Adrenal gland (tissue), 19 donors: ENCODE data around the gene EDNRA. TPM values are rescaled to one million over a fixed set of nuclear protein-coding genes. Genes with fewer than 3 reads are reported as not detected.
"Not testable (repeated sequence)": the region's sequence is repeated elsewhere in the genome, so short reads cannot be mapped to it uniquely, and the experiment has no call there.

ENCODE experiments used
- DNase-seq, 7 donors: peaks; one replicate each; pipeline ENCODE4 v3.0.0-alpha.2; 2019 to 2020
- H3K27ac ChIP-seq, 5 donors: fragments of 200-600 bp; sonication (generic) in 4 of 5; 1 replicate in 3 of 5; 2 replicates in 2 of 5; pipeline versions ENCODE4 v1.5.1 to v1.8.0; 2016 to 2020; ENCODE audit warnings: mild to moderate bottlenecking in 1 of 5
- H3K27me3 ChIP-seq: fragments of 200-600 bp; 2 replicates; pipeline ENCODE4 v1.8.0; 2021
- H3K36me3 ChIP-seq, 2 donors: fragments of 200-600 bp; replicated peaks in 1 of 2; 1 replicate in 1 of 2; 2 replicates in 1 of 2; pipeline versions ENCODE4 v1.5.1 to v1.8.0; 2018 to 2022
- H3K4me1 ChIP-seq, 2 donors: fragments of 200-600 bp; replicated peaks in 1 of 2; 1 replicate in 1 of 2; 2 replicates in 1 of 2; pipeline versions ENCODE4 v1.5.1 to v1.8.0; 2018 to 2021
- H3K4me3 ChIP-seq, 4 donors: fragments of 200-600 bp; sonication (generic) in 3 of 4; one replicate each; pipeline ENCODE4 v1.5.1; 2016 to 2018
- H3K9me3 ChIP-seq, 3 donors: fragments of 200-600 bp; sonication (generic) in 1 of 3; replicated peaks in 1 of 3; 1 replicate in 2 of 3; 2 replicates in 1 of 3; pipeline versions ENCODE4 v1.5.1 to v1.8.0; 2016 to 2021
- CTCF ChIP-seq, 6 experiments: fragments of 450-650 bp in 4 of 6; fragments of 200-600 bp in 2 of 6; sonication (generic) in 1 of 6; IDR thresholded peaks; 1 replicate in 5 of 6; 2 replicates in 1 of 6; pipeline versions ENCODE4 v1.5.1 to v1.8.0; 2016 to 2021; ENCODE audit warnings: antibody characterized with exemption in 6 of 6, mild to moderate bottlenecking in 2 of 6, moderate library complexity in 1 of 6
- POLR2A ChIP-seq, 2 donors: fragments of 450-650 bp; IDR thresholded peaks; one replicate each; pipeline ENCODE4 v1.6.1; 2017; ENCODE audit warnings: antibody characterized with exemption in 2 of 2, mild to moderate bottlenecking in 2 of 2, moderate library complexity in 1 of 2
- WGBS, 4 donors: extraction: QIAGEN DNeasy Blood & Tissue Kit in 2 of 4; methylation state at CpG; one replicate each; pipeline versions ENCODE4 v1.1.5 to v1.1.7; 2013 to 2017; 5-methylcytosine and 5-hydroxymethylcytosine counted together
- intact Hi-C, 2 donors: fragments of 100-400 bp; cut with DNase I; formaldehyde crosslinking; loops; one replicate each; pipeline versions ENCODE4 v1.14.1 to v1.15.0; 2022 to 2023
- long read RNA-seq, 10 donors: library from polyadenylated mRNA in 3 of 10; unstranded in 2 of 10; stranded (forward) in 1 of 10; transcript quantifications; one replicate each; pipeline ENCODE4 v2.0.0 and lab custom pipeline, GENCODE V29; 2021 to 2026
- polyA plus RNA-seq, 3 donors: library from polyadenylated mRNA; stranded (reverse); fragments of 200-250 nt in 2 of 3; fragments of 350-450 nt in 1 of 3; fragmentation: Illumina TruSeq in 1 of 3; extraction: RNeasy Lipid Tissue Mini Kit (QIAGEN cat#74804) in 1 of 3; gene quantifications; one replicate each; pipeline ENCODE4 v1.2.3, GENCODE V29; 2013 to 2014
- total RNA-seq, 9 donors: library from RNA; depleted of rRNA in 4 of 9; stranded (reverse); fragments of >200 nt in 4 of 9; fragments of 120-200 nt in 1 of 9; fragmentation: NEBNext Ultra II Directional in 1 of 9; extraction: Animal tissue kit (Norgen Biotek cat#: 25700) in 1 of 9; gene quantifications; one replicate each; pipeline versions ENCODE4 v1.1.0 to v1.2.4, GENCODE V29; 2013 to 2023
- donor health status: healthy with polysubstance abuse.
- donor health status: Bipolar disorder and iron deficiency.
- donor health status: DM: yes; HTN: yes; CAD: no.
- donor health status: DM: no; HTN: no; CAD: no.
- donor health status: DM: no; HTN: no; CAD: no.
- donor health status: DM: yes; HTN: yes; CAD: no.

Gene EDNRA
- total RNA-seq (1 to 10 TPM; 2.4 to 9.7 (median 5.1) TPM), polyA plus RNA-seq (1 to 10 TPM; 1.6 to 3.9 (median 2.7) TPM)
- long read RNA-seq, donor 1, result 0 reads
- long read RNA-seq, donor 2, result 0 reads
- long read RNA-seq, donor 3, partial matches to known transcripts, result 0 of 1 reads
- long read RNA-seq, donor 3, other reads (novel, unspliced or antisense), result 0 of 1 reads
- long read RNA-seq, donor 4, full-length matches to known transcripts, result 1 of 2 reads
- long read RNA-seq, donor 4, partial matches to known transcripts, result 0 of 2 reads
- long read RNA-seq, donor 4, other reads (novel, unspliced or antisense), result 1 of 2 reads
- long read RNA-seq, donor 5, partial matches to known transcripts, result 0 of 1 reads
- long read RNA-seq, donor 5, other reads (novel, unspliced or antisense), result 1 of 1 reads
- long read RNA-seq, donor 6, full-length matches to known transcripts, result 1 of 1 reads
- long read RNA-seq, donor 6, partial matches to known transcripts, result 0 of 1 reads
- long read RNA-seq, donor 6, other reads (novel, unspliced or antisense), result 0 of 1 reads
- long read RNA-seq, donor 7, result 0 reads
- long read RNA-seq, donor 8, full-length matches to known transcripts, result 1 of 1 reads
- long read RNA-seq, donor 8, partial matches to known transcripts, result 0 of 1 reads
- long read RNA-seq, donor 8, other reads (novel, unspliced or antisense), result 0 of 1 reads
- long read RNA-seq, donor 9, full-length matches to known transcripts, result 1 of 1 reads
- long read RNA-seq, donor 9, partial matches to known transcripts, result 0 of 1 reads
- long read RNA-seq, donor 9, other reads (novel, unspliced or antisense), result 0 of 1 reads
- long read RNA-seq, donor 10, full-length matches to known transcripts, result 1 of 1 reads
- long read RNA-seq, donor 10, partial matches to known transcripts, result 0 of 1 reads
- long read RNA-seq, donor 10, other reads (novel, unspliced or antisense), result 0 of 1 reads

GRCh38 chr4:147480891-147481576, at the start of gene EDNRA:
Gene EDNRA (plus strand): TSS chr4:147481097. CDS start chr4:147485682, 4,585 bp downstream.
- Histone ChIP-seq H3K27ac (peak within 1 kb of the TSS in 2 of 5 donors; percentile 31 to 55), H3K36me3 (no peaks in the 10 kb centered on the region), H3K4me3 (peak within 1 kb of the TSS in 2 of 4 donors; percentile 24 to 58), H3K4me1 (no peaks in the 10 kb centered on the region), H3K27me3 (no peaks in the 10 kb centered on the region), H3K9me3 (no peaks in the 10 kb centered on the region)
- DNase-seq, result peak in 4 of 7 donors; percentile 10 to 23 (median 20)
- intact Hi-C loops, result no loop called here
- TF ChIP-seq POLR2A (IDR thresholded peaks at IDR 0.05), result no peak
- TF ChIP-seq CTCF (IDR thresholded peaks at IDR 0.05), result no peak
- WGBS, 4 donors, result 2% methylated on average over 22 to 68 of the region's 68 CpGs

GRCh38 chr4:147434370-147434769, 46.5 kb upstream of the EDNRA start:
- H3K27me3 ChIP-seq, intact Hi-C loops, H3K4me1 ChIP-seq, H3K4me3 ChIP-seq, H3K36me3 ChIP-seq, DNase-seq, H3K9me3 ChIP-seq, H3K27ac ChIP-seq: not testable (repeated sequence)
- 43 to 63% (median 52%) methylated on average over 1 of the region's 1 CpG for WGBS, 4 donors

GRCh38 chr4:147440442-147440841, 40.5 kb upstream of the EDNRA start:
- no peaks in the 10 kb centered on the region for H3K27me3 ChIP-seq
- TF ChIP-seq CTCF (IDR thresholded peaks at IDR 0.05), result no peak
- no peak for TF ChIP-seq POLR2A (IDR thresholded peaks at IDR 0.05)
- intact Hi-C loops, result no loop called here
- H3K4me1 ChIP-seq, result no peaks in the 10 kb centered on the region
- no peak for DNase-seq
- WGBS, 4 donors, result 30 to 59% (median 48%) methylated on average over 2 of the region's 2 CpGs
- no peak overlapping the region for H3K27ac ChIP-seq
- no peaks in the 10 kb centered on the region for H3K9me3 ChIP-seq
- no peak overlapping the region for H3K4me3 ChIP-seq
- no peaks in the 10 kb centered on the region for H3K36me3 ChIP-seq

- DNase-seq, result no peak
- H3K4me3 ChIP-seq, result no peak overlapping the region
- WGBS, 4 donors, result 24 to 41% (median 31%) methylated on average over 2 of the region's 2 CpGs
- H3K36me3 ChIP-seq, result no peaks in the 10 kb centered on the region
- no peaks in the 10 kb centered on the region for H3K27me3 ChIP-seq
- TF ChIP-seq POLR2A (IDR thresholded peaks at IDR 0.05) (no peak), CTCF (IDR thresholded peaks at IDR 0.05) (no peak)
- intact Hi-C loops, result no loop called here
- H3K9me3 ChIP-seq, result no peaks in the 10 kb centered on the region
- no peaks in the 10 kb centered on the region for H3K4me1 ChIP-seq
- no peak overlapping the region for H3K27ac ChIP-seq
Measured at GRCh38 chr4:147447786-147448185, 33.1 kb upstream of the EDNRA start.
